PC-3 (cell line): Measurements from ENCODE around the gene PTPRD. TPM values are rescaled to one million over a fixed set of nuclear protein-coding genes. Genes with fewer than 3 reads are reported as not detected.

ENCODE experiments used
- ATAC-seq: fragments of 200-7000 bp; cut with Tn5 transposase; 2 replicates; pipeline ENCODE4 v1.9.1; 2020; ENCODE audit warnings: mild to moderate bottlenecking, moderate library complexity
- BruUV-seq: library from RNA; stranded (reverse); fragments of 400-500 nt; replicated peaks from 2 replicates; lab custom pipeline; 2021; lab: Mats Ljungman, UMichigan
- CTCF ChIA-PET: fragments of 300-600 bp; sonication (Branson Sonifier 250); formaldehyde crosslinking; loops from one replicate; lab custom pipeline; 2022; ENCODE audit warnings: antibody characterized with exemption; lab: Charles Lee
- POLR2A ChIA-PET: fragments of 300-600 bp; sonication (Branson Sonifier 250); formaldehyde crosslinking; loops from one replicate; lab custom pipeline; 2022; ENCODE audit warnings: antibody characterized with exemption; ENCODE audit not compliant: unreplicated experiment; lab: Charles Lee
- DNase-seq: peaks from one replicate; pipeline ENCODE4 v3.0.0-alpha.2; 2015
- H2AFZ ChIP-seq: fragments of 300-600 bp; sonication (generic); 2 replicates; pipeline ENCODE4 v1.6.0; 2016; ENCODE audit warnings: antibody characterized with exemption, low read length
- H3F3A ChIP-seq: fragments of 300-600 bp; sonication (generic); one replicate; pipeline ENCODE4 v1.6.0; 2017; ENCODE audit warnings: antibody characterized with exemption, low read length, control low read depth, mild to moderate bottlenecking; ENCODE audit not compliant: unreplicated experiment
- H3K27ac ChIP-seq: fragments of 300-600 bp; sonication (generic); 2 replicates; pipeline ENCODE4 v1.5.1; 2016; ENCODE audit warnings: mild to moderate bottlenecking, low read length
- H3K27me3 ChIP-seq: fragments of 300-600 bp; sonication (generic); 2 replicates; pipeline ENCODE4 v1.6.1; 2016; ENCODE audit warnings: low read length, mixed read lengths
- H3K36me3 ChIP-seq: fragments of 300-600 bp; sonication (generic); 2 replicates; pipeline ENCODE4 v1.6.1; 2016; ENCODE audit warnings: low read depth, mixed run types, low read length, mixed read lengths
- H3K4me1 ChIP-seq: fragments of 300-600 bp; sonication (generic); 2 replicates; pipeline ENCODE4 v1.5.1; 2016; ENCODE audit warnings: low read length; ENCODE audit not compliant: insufficient read depth
- H3K4me2 ChIP-seq: fragments of 300-600 bp; sonication (generic); 2 replicates; pipeline ENCODE4 v1.6.0; 2016; ENCODE audit warnings: low read length
- H3K4me3 ChIP-seq: fragments of 300-600 bp; sonication (generic); 2 replicates; pipeline ENCODE4 v1.5.1; 2016; ENCODE audit warnings: mild to moderate bottlenecking, low read length, mixed read lengths
- H3K79me2 ChIP-seq: fragments of 300-600 bp; sonication (generic); 2 replicates; pipeline ENCODE4 v1.6.1; 2017; ENCODE audit warnings: low read length, mixed read lengths
- H3K9ac ChIP-seq: fragments of 300-600 bp; sonication (generic); 2 replicates; pipeline ENCODE4 v1.6.0; 2016; ENCODE audit warnings: mild to moderate bottlenecking, low read length
- H3K9me2 ChIP-seq: fragments of 300-600 bp; sonication (generic); replicated peaks from 2 replicates; pipeline ENCODE4 v1.6.1; 2016; ENCODE audit warnings: mixed run types, low read length, mixed read lengths
- H3K9me3 ChIP-seq: fragments of 300-600 bp; sonication (generic); 2 replicates; pipeline ENCODE4 v1.6.1; 2016; ENCODE audit warnings: low read length, mixed read lengths
- H4K20me1 ChIP-seq: fragments of 300-600 bp; sonication (generic); 2 replicates; pipeline ENCODE4 v1.6.1; 2016; ENCODE audit warnings: low read length, mixed read lengths
- CTCF ChIP-seq: fragments of 300-600 bp; sonication (generic); conservative IDR thresholded peaks from 2 replicates; pipeline ENCODE4 v1.5.1; 2017; ENCODE audit warnings: antibody characterized with exemption, low read depth, mild to moderate bottlenecking, low read length
- EZH2 ChIP-seq: fragments of 300-600 bp; sonication (generic); IDR thresholded peaks from one replicate; pipeline ENCODE4 v1.6.1; 2017; ENCODE audit warnings: antibody characterized with exemption, mild to moderate bottlenecking, low read length; ENCODE audit not compliant: unreplicated experiment
- EZH2phosphoT487 ChIP-seq: fragments of 300-600 bp; sonication (generic); IDR thresholded peaks from 2 replicates; pipeline ENCODE4 v1.6.1; 2018; ENCODE audit warnings: mild to moderate bottlenecking, antibody characterized with exemption, low read length, borderline replicate concordance
- intact Hi-C: fragments of 100-400 bp; cut with micrococcal nuclease; formaldehyde crosslinking; loops from 2 replicates; pipeline ENCODE4 v1.9.0; 2023
- total RNA-seq: library from RNA; depleted of rRNA; stranded (reverse); fragments of >200 nt; gene quantifications from 2 replicates; pipeline ENCODE4 v1.2.3, GENCODE V29; 2014

Gene PTPRD
- total RNA-seq, 1 experiment from 2014 or later, result not detected

- Histone ChIP-seq H3F3A (no peaks in the 10 kb centered on the region), H3K9me2 (no peaks in the 10 kb centered on the region), H3K27me3 (no peaks in the 10 kb centered on the region), H2AFZ (no peak overlapping the region), H3K4me1 (no peaks in the 10 kb centered on the region), H3K4me3 (no peak overlapping the region), H3K27ac (no peak overlapping the region), H3K9me3 (no peaks in the 10 kb centered on the region), H3K36me3 (no peaks in the 10 kb centered on the region), H3K9ac (no peak overlapping the region), H4K20me1 (no peaks in the 10 kb centered on the region), H3K79me2 (no peaks in the 10 kb centered on the region), H3K4me2 (no peak overlapping the region)
- TF ChIP-seq CTCF, result no peak
- no peak for TF ChIP-seq EZH2
- no peak for TF ChIP-seq EZH2phosphoT487
- CTCF ChIA-PET, result no interaction called here
- no TSS peak for BruUV-seq
- intact Hi-C loops, result no loop called here
- ATAC-seq (no peak), DNase-seq (no peak)
- POLR2A ChIA-PET, result no interaction called here
These were observed 541.2 kb downstream of the PTPRD start for GRCh38 chr9:10071579-10071978.

- Histone ChIP-seq H3K79me2 (no peaks in the 10 kb centered on the region), H3K27me3 (no peaks in the 10 kb centered on the region), H3K27ac (no peak overlapping the region), H3K9me3 (no peaks in the 10 kb centered on the region), H3F3A (no peaks in the 10 kb centered on the region), H3K9me2 (no peaks in the 10 kb centered on the region), H3K9ac (no peak overlapping the region), H3K4me2 (no peak overlapping the region), H2AFZ (no peak overlapping the region), H4K20me1 (no peaks in the 10 kb centered on the region), H3K36me3 (no peaks in the 10 kb centered on the region), H3K4me1 (no peaks in the 10 kb centered on the region), H3K4me3 (no peak overlapping the region)
- intact Hi-C loops, result no loop called here
- TF ChIP-seq EZH2 (no peak), EZH2phosphoT487 (no peak), CTCF (no peak)
- CTCF ChIA-PET, result no interaction called here
- DNase-seq, result peak; percentile 7
- no TSS peak for BruUV-seq
- POLR2A ChIA-PET, result no interaction called here
- no peak for ATAC-seq
These were observed 550.0 kb downstream of the PTPRD start for GRCh38 chr9:10062629-10063395.

- no peak overlapping the region for H3K4me2 ChIP-seq
- no peak for ATAC-seq
- DNase-seq, result no peak
- ChIA-PET CTCF (no interaction called here), POLR2A (no interaction called here)
- no peaks in the 10 kb centered on the region for H3K36me3 ChIP-seq
- H3K9me3 ChIP-seq, result no peaks in the 10 kb centered on the region
- no peaks in the 10 kb centered on the region for H3K79me2 ChIP-seq
- no peaks in the 10 kb centered on the region for H3K9me2 ChIP-seq
- no peak overlapping the region for H3K4me3 ChIP-seq
- TF ChIP-seq CTCF (no peak), EZH2phosphoT487 (no peak), EZH2 (no peak)
- no peak overlapping the region for H2AFZ ChIP-seq
- no TSS peak for BruUV-seq
- intact Hi-C loops, result no loop called here
- H3K27me3 ChIP-seq, result no peaks in the 10 kb centered on the region
- H3K4me1 ChIP-seq, result no peaks in the 10 kb centered on the region
- H3K27ac ChIP-seq, result no peak overlapping the region
- H3F3A ChIP-seq, result no peaks in the 10 kb centered on the region
- H4K20me1 ChIP-seq, result no peaks in the 10 kb centered on the region
- no peak overlapping the region for H3K9ac ChIP-seq
These were observed 553.8 kb downstream of the PTPRD start for GRCh38 chr9:10059044-10059443.
